AG04449 (cell line): ENCODE results near the gene SLCO4C1.

ENCODE experiments used
- CTCF ChIA-PET: fragments of 350-600 bp; formaldehyde crosslinking; extraction: SDS; loops from one replicate; lab custom pipeline; 2021; ENCODE audit warnings: antibody characterized with exemption; lab: Yijun Ruan, JAX
- POLR2A ChIA-PET: fragments of 400-600, 350-600 bp; formaldehyde crosslinking; extraction: SDS; loops from one replicate; lab custom pipeline; 2020; ENCODE audit warnings: antibody characterized with exemption, inconsistent platforms; lab: Yijun Ruan, JAX
- DNase-seq: peaks from one replicate; pipeline ENCODE4 v3.0.0-alpha.2; 2010; ENCODE audit warnings: low read depth, low spot score
- H3K4me3 ChIP-seq: 2 replicates; pipeline ENCODE4 v1.5.1; 2011; ENCODE audit warnings: low read depth, mild to moderate bottlenecking, control low read depth, low read length
- CTCF ChIP-seq: IDR thresholded peaks from one replicate; pipeline ENCODE4 v1.5.1; 2011; ENCODE audit warnings: mild to moderate bottlenecking, moderate library complexity, low read length, control low read depth, inconsistent platforms; ENCODE audit not compliant: insufficient read depth; ENCODE audit errors: missing control alignments

Gene SLCO4C1

DNA sequence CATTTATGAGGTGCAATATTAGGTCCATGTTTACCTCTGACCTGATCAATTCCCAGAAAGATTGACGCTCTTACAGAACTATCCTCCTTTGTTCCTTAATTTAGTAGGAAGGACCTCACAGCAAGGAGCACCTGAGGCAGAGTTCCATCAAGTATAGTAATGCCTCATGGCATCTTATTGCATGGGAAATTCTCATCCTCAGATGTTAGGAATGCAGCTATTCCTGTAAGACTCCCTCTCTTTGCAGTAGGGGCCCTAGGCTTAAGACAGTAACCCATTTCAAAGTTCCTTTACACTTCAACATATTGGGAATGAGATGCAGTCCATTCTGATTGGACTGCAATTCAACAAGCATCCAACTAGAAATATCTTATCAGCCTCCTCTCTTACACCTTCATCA lies 69.8 kb downstream of the SLCO4C1 start:
- ChIA-PET POLR2A (no interaction called here), CTCF (no interaction called here)
- TF ChIP-seq CTCF, result no peak
- no peak for DNase-seq
- H3K4me3 ChIP-seq, result no peak overlapping the region

DNA sequence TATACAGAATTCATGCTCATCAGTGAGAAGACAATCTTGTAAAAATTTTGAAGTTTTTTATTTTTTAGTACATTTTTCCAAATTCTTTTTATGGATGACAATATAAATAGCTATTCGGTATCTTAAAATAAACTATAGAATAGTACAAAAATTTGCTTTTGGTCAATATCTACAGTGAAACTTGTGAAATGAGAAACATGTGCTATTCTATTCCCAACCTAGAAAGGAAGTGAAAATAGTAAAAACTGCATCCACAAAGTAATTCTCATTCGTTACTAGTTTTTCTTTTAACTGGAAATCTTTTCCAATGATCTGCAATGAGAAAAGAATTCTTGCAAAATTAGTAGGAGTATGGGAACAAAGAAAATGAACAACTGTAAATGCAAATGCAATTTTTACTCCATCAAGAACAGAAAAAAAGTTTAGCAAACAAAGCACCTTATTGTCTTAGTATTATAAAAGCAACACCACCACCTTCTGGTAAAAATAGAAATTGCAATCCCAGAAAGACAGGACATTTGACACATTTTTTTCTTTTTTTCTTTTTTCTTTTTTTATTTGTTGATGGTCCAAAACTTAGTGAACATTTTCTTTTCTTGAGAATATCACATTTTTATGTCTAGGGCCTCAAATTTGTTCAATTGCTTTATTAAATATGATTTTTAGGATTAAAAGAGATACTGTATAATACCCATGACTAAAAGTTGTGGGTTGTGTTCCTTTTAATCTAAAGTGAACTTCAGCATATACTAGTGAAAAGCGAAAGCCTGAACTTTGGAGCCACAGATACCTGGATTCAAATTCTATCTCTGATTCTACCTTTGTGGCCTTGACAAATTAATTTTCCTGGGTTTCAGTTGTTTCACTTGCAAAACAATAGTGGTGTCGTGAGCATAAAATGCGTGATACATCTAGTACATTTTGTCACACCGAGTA lies 72.3 kb downstream of the SLCO4C1 start:
- H3K4me3 ChIP-seq, result no peak overlapping the region
- CTCF ChIA-PET, result no interaction called here
- TF ChIP-seq CTCF, result no peak
- no peak for DNase-seq
- POLR2A ChIA-PET, result no interaction called here

DNA sequence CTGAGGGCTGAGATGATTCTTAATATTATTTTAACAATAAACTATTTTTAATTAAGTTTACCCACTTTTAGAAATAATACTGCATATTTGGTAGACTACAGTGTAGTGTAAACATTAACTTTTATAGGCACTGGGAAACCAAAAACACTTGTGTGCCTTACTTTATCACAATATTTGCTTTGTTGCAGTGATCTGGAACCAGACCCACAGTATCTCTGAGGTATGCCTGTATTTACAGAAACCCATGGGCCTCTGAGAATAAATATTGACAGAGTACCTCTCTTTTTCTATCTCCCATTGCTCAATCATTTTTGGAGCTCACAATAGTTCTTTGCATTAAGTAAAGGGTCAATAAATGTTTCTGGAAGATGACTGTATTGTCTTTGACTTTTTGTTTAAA lies 73.3 kb downstream of the SLCO4C1 start:
- ChIA-PET POLR2A (no interaction called here), CTCF (no interaction called here)
- no peak overlapping the region for H3K4me3 ChIP-seq
- DNase-seq, result no peak
- TF ChIP-seq CTCF, result no peak

DNA sequence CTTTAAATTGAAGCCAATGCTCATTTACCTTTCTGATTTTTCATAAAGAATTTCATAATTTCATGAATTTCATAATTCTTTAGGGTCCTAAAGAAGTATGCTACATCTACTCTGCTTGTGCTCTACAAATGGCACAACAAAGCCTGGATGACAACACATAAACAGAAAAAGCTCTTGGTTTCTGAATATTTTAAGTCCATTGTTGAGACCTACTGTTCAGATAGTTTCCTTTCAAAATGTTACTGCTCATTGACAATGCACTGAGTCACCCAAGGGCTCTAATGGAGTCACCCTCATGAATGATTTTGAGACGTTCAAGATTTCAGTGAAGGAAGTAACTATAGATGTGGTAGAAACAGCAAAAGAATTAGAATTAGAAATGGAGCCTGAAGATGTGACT lies 74.1 kb downstream of the SLCO4C1 start:
- TF ChIP-seq CTCF, result no peak
- ChIA-PET CTCF (no interaction called here), POLR2A (no interaction called here)

GRCh38 chr5:102218159-102218558 lies 77.9 kb downstream of the SLCO4C1 start:
- POLR2A ChIA-PET, result no interaction called here
- H3K4me3 ChIP-seq, result no peak overlapping the region
- no peak for TF ChIP-seq CTCF
- CTCF ChIA-PET, result no interaction called here
- no peak for DNase-seq

More for the DNA sequence above, 74.1 kb downstream of the SLCO4C1 start:
- H3K4me3 ChIP-seq, result no peak overlapping the region
- DNase-seq, result no peak

DNA sequence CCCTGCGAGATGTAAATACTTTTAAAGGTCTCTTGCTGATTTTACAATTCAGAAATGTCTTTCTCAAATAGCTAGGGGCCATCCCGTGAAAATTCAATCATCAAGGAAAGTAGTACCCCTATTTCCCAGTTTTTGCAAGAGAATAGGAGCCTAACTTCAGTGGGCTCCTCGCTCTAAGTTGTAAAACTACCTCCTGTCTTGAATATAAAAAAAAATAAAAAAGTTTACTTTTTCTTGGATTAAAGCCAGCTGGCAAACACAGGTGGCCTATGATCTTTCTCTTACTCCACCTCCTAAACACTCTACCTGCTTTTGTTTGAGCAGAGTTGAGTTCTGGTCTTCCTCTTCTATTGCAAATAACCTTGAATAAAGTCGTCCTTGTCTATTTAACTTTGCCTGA lies 79.4 kb downstream of the SLCO4C1 start:
- TF ChIP-seq CTCF, result no peak
- CTCF ChIA-PET, result no interaction called here
- H3K4me3 ChIP-seq, result no peak overlapping the region
- POLR2A ChIA-PET, result no interaction called here
- no peak for DNase-seq
